Caco-2 (cell line): Measurements from ENCODE around the gene POLR3H. TPM values are rescaled to one million over a fixed set of nuclear protein-coding genes. Genes with fewer than 3 reads are reported as not detected.

Experiments used
- BruUV-seq: library from RNA; stranded (reverse); fragments of 400-500 nt; replicated peaks from 2 replicates; lab custom pipeline; 2021; lab: Mats Ljungman, UMichigan
- CTCF ChIA-PET: fragments of 300-600 bp; sonication (Branson Sonifier 250); formaldehyde crosslinking; loops from one replicate; lab custom pipeline; 2022; ENCODE audit warnings: antibody characterized with exemption; lab: Charles Lee
- POLR2A ChIA-PET: fragments of 300-600 bp; sonication (Branson Sonifier 250); formaldehyde crosslinking; loops from one replicate; lab custom pipeline; 2022; ENCODE audit warnings: antibody characterized with exemption; lab: Charles Lee
- DNase-seq, 2 experiments: peaks; one replicate each; pipeline versions ENCODE4 v3.0.0 to v3.0.0-alpha.2; 2020 to 2022
- H3K27me3 ChIP-seq: replicated peaks from 2 replicates; pipeline ENCODE4 v1.6.0; 2011; ENCODE audit warnings: low read length; ENCODE audit not compliant: control insufficient read depth, insufficient read depth
- H3K36me3 ChIP-seq: 2 replicates; pipeline ENCODE4 v1.5.1; 2011; ENCODE audit warnings: low read length; ENCODE audit not compliant: control insufficient read depth, insufficient read depth
- H3K4me1 ChIP-seq: fragments of 250-450 bp; sonication (Bioruptor Pico); 2 replicates; pipeline ENCODE4 v1.5.1; 2020; ENCODE audit warnings: mild to moderate bottlenecking
- H3K4me3 ChIP-seq: 2 replicates; pipeline ENCODE4 v1.5.1; 2011; ENCODE audit warnings: low read depth, mild to moderate bottlenecking, control low read depth, low read length
- H3K9me3 ChIP-seq: fragments of 250-450 bp; sonication (Bioruptor Pico); 2 replicates; pipeline ENCODE4 v1.5.1; 2020; ENCODE audit warnings: mild to moderate bottlenecking, moderate library complexity
- H3K27ac Mint-ChIP-seq: one replicate; pipeline ENCODE4 v1.8.0; 2022; ENCODE audit warnings: mixed read lengths; ENCODE audit not compliant: unreplicated experiment
- H3K27me3 Mint-ChIP-seq: one replicate; pipeline ENCODE4 v1.8.0; 2022; ENCODE audit warnings: mixed read lengths; ENCODE audit not compliant: insufficient read depth, unreplicated experiment
- H3K36me3 Mint-ChIP-seq: one replicate; pipeline ENCODE4 v1.8.0; 2022; ENCODE audit warnings: mild to moderate bottlenecking, mixed read lengths; ENCODE audit not compliant: insufficient read depth, unreplicated experiment
- H3K4me1 Mint-ChIP-seq: one replicate; pipeline ENCODE4 v1.8.0; 2022; ENCODE audit warnings: low read depth, mixed read lengths; ENCODE audit not compliant: unreplicated experiment
- H3K4me3 Mint-ChIP-seq: one replicate; pipeline ENCODE4 v1.8.0; 2022; ENCODE audit warnings: mild to moderate bottlenecking, moderate library complexity, mixed read lengths; ENCODE audit not compliant: unreplicated experiment
- H3K9me3 Mint-ChIP-seq: one replicate; pipeline ENCODE4 v1.8.0; 2022; ENCODE audit warnings: mixed read lengths; ENCODE audit not compliant: unreplicated experiment
- intact Hi-C: fragments of 100-400 bp; cut with micrococcal nuclease; formaldehyde crosslinking; loops from one replicate; pipeline ENCODE4 v1.10.0; 2022; ENCODE audit not compliant: unreplicated experiment
- total RNA-seq: library from RNA; stranded (reverse); gene quantifications from 2 replicates; pipeline ENCODE4 v1.2.3, GENCODE V29; 2022
- TF ChIP-seq, protein P1 (sequence below), 2 experiments: fragments of 200-600 bp in 1 of 2; IDR thresholded peaks; 1 replicate in 1 of 2; 2 replicates in 1 of 2; pipeline versions ENCODE4 v1.5.1 to v1.8.0; 2011 to 2022; ENCODE audit warnings: antibody characterized with exemption in 1 of 2, control low read depth in 1 of 2, inconsistent platforms in 1 of 2, low read depth in 1 of 2, low read length in 1 of 2, mild to moderate bottlenecking in 1 of 2, moderate library complexity in 1 of 2; ENCODE audit not compliant: insufficient read depth in 1 of 2, severe bottlenecking in 1 of 2, unreplicated experiment in 1 of 2

Gene POLR3H
- total RNA-seq, 1 experiment from 2014 or later = 42.2 TPM

GRCh38 chr22:41504816-41505215 is 39.5 kb downstream of the POLR3H start:
- POLR2A ChIA-PET = no interaction called here
- TF ChIP-seq, protein P1, sequence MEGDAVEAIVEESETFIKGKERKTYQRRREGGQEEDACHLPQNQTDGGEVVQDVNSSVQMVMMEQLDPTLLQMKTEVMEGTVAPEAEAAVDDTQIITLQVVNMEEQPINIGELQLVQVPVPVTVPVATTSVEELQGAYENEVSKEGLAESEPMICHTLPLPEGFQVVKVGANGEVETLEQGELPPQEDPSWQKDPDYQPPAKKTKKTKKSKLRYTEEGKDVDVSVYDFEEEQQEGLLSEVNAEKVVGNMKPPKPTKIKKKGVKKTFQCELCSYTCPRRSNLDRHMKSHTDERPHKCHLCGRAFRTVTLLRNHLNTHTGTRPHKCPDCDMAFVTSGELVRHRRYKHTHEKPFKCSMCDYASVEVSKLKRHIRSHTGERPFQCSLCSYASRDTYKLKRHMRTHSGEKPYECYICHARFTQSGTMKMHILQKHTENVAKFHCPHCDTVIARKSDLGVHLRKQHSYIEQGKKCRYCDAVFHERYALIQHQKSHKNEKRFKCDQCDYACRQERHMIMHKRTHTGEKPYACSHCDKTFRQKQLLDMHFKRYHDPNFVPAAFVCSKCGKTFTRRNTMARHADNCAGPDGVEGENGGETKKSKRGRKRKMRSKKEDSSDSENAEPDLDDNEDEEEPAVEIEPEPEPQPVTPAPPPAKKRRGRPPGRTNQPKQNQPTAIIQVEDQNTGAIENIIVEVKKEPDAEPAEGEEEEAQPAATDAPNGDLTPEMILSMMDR (IDR thresholded peaks at IDR 0.05; ENCODE audit: insufficient read depth in 1 of 2, low read depth in 1 of 2, low read length in 1 of 2, severe bottlenecking in 1 of 2, unreplicated experiment in 1 of 2) = no peak

GRCh38 chr22:41504397-41504796 is 39.9 kb downstream of the POLR3H start:
- Mint-ChIP-seq H3K27ac (no peak overlapping the region), H3K9me3 (no peaks in the 10 kb centered on the region), H3K27me3 (no peaks in the 10 kb centered on the region), H3K4me1 (peaks cover 5% of the 10 kb centered on the region), H3K4me3 (no peak overlapping the region), H3K36me3 (peaks cover 33% of the 10 kb centered on the region)
- Histone ChIP-seq H3K4me3 (no peak overlapping the region), H3K27me3 (no peaks in the 10 kb centered on the region), H3K36me3 (peaks cover 4% of the 10 kb centered on the region), H3K4me1 (peaks cover 3% of the 10 kb centered on the region; the same call in 1 of the 2 replicates), H3K9me3 (no peaks in the 10 kb centered on the region)
- TF ChIP-seq, protein P1 (IDR thresholded peaks at IDR 0.05; ENCODE audit: insufficient read depth in 1 of 2, low read depth in 1 of 2, low read length in 1 of 2, severe bottlenecking in 1 of 2, unreplicated experiment in 1 of 2) = no peak
- CTCF ChIA-PET = no interaction called here
- no peak for DNase-seq
- intact Hi-C loops = no loop called here
- POLR2A ChIA-PET = no interaction called here
- no TSS peak for BruUV-seq

More at GRCh38 chr22:41504816-41505215, 39.5 kb downstream of the POLR3H start:
- Mint-ChIP-seq H3K4me3 (no peak overlapping the region), H3K27ac (no peak overlapping the region), H3K4me1 (peaks cover 1% of the 10 kb centered on the region), H3K9me3 (no peaks in the 10 kb centered on the region), H3K27me3 (no peaks in the 10 kb centered on the region), H3K36me3 (peaks cover 31% of the 10 kb centered on the region)
- Histone ChIP-seq H3K4me3 (no peak overlapping the region), H3K27me3 (no peaks in the 10 kb centered on the region), H3K4me1 (no peaks in the 10 kb centered on the region), H3K36me3 (peaks cover 3% of the 10 kb centered on the region), H3K9me3 (no peaks in the 10 kb centered on the region)
- intact Hi-C loops = no loop called here
- DNase-seq = no peak
- CTCF ChIA-PET = no interaction called here
- no TSS peak for BruUV-seq

DNA sequence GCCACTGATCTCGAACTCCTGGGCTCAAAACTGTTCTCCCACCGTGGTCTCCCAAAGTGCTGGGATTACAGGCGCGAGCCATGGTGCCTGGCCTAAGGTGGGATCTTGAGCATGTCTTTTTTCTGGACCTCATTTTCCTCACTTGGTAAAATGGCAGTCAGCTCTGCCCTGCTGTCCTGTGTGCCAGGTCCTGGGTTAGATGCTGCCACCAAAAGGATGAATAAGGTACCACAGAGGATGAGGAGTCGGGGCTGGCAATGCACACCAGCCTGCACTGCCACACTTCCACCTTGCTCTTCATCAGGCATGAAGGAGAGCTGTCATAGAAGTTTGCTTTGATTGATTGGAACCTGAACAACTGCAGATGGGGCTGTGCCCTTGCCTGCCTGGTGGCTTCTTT is 43.1 kb downstream of the POLR3H start:
- Mint-ChIP-seq H3K4me1 (peaks cover 8% of the 10 kb centered on the region), H3K27me3 (no peaks in the 10 kb centered on the region), H3K4me3 (no peak overlapping the region), H3K27ac (no peak overlapping the region), H3K9me3 (no peaks in the 10 kb centered on the region), H3K36me3 (peaks cover 32% of the 10 kb centered on the region)
- intact Hi-C loops = no loop called here
- Histone ChIP-seq H3K4me1 (peaks cover 18% of the 10 kb centered on the region), H3K36me3 (peaks cover 4% of the 10 kb centered on the region), H3K9me3 (no peaks in the 10 kb centered on the region), H3K4me3 (no peak overlapping the region), H3K27me3 (no peaks in the 10 kb centered on the region)
- DNase-seq = no peak
- BruUV-seq = no TSS peak
- CTCF ChIA-PET = interaction anchor here (0.6 to 1.3 kb wide), 4 partner anchors 22 to 97 kb away, joined by 3 to 5 read pairs (median 4); partner anchors contain the start of genes ACO2 and PHF5A
- TF ChIP-seq, protein P1 (IDR thresholded peaks at IDR 0.05; ENCODE audit: insufficient read depth in 1 of 2, low read depth in 1 of 2, low read length in 1 of 2, severe bottlenecking in 1 of 2, unreplicated experiment in 1 of 2) = no peak
- POLR2A ChIA-PET = interaction anchor here (1.1 kb wide), 1 partner anchor 32 kb away, joined by 4 read pairs; the partner anchor contains the start of genes ACO2 and PHF5A
